HG03159 (cell line): ENCODE results near the gene SULF2.

Experiments used
- ATAC-seq: cut with Tn5 transposase; IDR thresholded peaks from one replicate; pipeline ENCODE4 v1.9.1; 2021; ENCODE audit warnings: mild to moderate bottlenecking, moderate library complexity; ENCODE audit not compliant: unreplicated experiment

SULF2 gene

DNA sequence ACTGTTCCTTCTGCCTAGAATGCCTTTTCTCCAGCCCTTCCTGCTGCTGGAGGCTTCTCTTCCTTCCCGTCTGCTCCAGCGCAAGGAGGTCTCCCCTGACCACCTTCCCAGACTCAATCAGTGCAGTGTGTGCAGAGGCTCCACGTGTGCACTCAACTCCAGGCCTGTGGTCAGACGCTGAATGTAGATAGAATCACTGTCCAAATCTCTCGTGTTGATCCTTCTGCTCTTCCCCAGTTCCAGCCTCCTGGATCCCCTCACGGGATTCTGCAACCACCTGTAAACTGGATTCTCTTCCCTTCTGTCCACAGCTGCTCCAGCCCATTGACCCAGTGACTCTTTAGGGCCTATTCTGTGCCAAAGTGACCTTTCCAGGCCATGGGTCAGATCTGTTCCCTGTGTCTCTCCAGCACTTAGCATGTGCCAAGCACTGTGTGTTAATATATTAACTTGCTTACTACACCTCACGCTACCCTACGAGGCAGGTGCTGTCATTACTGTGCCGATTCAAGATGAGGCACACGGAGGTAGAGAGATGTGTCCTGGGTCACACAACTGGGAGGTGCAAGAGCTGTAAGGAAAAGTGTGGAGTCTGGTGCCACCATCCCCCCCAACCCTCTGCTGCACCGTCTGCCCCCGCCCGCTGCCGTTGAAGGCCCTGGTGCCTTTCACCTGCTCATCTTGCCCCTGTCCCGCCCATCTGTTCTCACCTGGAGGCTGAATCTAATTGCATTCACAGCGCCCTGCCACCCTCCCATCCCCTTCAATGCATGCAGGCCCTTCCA is 112.2 kb downstream of the SULF2 start:
- no peak for ATAC-seq

DNA sequence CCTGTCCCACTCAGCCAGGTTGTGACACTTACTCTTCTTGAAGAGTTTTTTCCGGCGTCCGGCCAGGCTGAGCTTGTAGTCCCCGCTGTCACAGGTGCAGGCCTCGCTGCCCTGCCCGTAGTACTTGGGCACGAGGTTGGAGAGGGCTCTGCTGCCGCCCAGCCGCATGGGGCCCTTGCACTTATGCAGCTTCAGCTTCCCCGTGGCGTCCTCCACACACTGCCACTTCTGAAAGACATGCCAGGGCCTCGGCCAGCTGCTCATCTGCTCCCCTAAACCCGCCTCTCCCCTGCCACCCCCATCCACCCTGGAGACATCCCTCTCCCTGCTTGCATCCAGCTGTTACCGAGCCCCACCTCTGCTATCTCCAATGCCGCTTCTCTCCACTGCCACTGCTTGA is 113.1 kb downstream of the SULF2 start:
- ATAC-seq: no peak

- ATAC-seq: no peak
Observed at GRCh38 chr20:47670913-47671312, 114.4 kb downstream of the SULF2 start.

GRCh38 chr20:47669927-47670890 is 115.1 kb downstream of the SULF2 start:
- ATAC-seq: no peak

- ATAC-seq: no peak
Observed at GRCh38 chr20:47669489-47669888, 115.8 kb downstream of the SULF2 start.

- no peak for ATAC-seq
Observed at GRCh38 chr20:47669152-47669425, 116.2 kb downstream of the SULF2 start.

DNA sequence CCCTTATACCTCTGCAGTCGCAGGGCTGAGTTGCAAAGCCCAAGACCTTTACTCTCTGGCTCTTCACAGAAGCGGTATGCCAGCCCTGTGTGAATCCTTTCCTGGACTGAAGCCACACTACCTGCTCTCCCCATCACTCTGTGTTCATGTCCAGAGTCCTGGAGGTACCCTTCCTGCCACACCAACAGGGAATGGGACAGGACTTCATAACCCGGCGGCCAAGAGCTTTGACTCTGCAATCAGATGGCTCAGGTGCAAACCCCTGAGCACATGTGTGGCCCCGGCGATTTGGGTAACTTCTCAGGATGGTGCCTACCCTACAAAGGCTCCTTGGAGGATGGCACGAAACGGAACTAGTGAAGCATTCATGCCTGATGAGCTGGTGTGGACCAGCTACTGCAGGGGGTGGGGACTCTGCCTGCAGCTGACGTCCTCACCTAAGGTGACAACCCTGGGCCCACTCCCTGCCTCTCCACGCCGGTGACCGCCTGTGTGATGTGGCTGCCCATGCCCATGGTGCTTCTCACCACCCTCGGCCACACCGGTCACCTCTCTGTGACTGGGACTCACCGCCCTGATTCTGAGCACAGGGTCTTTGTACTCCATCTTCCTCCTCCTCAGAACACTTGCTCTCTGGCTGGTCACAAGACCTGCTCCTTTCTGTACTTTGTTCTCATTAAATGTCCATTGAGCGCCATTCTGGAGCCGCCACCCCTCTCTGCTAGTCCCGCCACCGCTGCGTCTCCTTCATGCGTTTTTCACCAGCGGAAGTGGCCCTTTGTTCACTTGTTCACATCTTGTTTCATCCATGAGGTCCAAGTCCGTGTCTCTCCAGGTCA is 116.7 kb downstream of the SULF2 start:
- no peak for ATAC-seq

DNA sequence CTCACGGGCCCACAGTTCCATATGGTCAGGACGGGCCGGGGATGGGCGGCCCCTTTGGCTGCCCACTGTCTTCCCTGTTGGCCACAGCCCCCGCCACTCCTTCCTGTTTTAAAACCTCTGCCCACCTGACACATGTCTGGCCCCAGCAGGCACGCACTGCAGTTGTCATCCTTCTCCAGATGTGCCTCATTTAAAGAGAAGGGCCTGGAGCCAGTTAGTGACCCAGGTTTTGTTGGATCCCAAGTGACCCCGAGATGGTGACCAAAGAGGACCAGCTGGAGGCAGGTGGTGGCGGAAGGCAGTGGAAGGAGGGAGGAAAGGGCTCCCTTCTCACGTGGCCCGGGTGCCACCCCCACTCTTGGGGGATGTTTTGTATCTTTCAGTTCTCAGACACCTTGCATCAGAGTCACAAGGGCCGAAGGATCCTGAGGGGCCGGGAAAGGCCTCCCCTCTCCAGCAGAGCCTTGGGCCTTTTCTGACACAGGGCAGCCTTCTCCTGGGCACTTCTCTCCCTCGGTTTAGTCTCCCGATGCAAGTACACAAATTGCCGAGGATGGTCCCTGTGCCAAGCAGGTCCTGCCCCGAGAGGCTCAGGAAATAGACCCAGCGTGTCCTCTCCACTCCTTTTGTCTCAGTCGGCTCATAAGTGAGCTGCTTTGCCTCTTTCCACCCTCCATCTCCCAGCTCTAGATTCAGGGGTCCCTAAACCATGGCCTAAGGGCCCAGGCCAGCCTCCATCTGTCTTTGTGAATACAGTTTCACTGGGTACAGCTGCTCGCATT is 117.6 kb downstream of the SULF2 start:
- no peak for ATAC-seq

DNA sequence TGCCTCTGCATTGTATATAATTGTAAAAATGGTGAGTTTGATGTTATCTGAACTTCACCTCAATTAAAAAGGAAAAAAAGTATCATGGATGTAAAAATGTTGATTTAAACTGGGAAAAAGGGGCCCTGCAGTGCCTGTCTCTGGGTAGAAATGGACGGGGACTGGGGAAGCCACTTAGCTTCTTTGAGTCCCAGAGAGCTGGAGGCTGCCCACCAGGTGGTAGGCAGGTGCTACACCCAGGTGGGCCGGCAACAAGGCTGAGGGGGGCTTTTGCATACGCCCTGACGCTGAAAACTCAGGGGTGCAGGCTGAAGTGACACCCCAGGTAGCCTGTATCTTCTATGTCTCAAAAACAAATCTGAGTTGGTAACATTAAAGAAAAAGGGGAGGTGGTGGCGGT is 118.2 kb downstream of the SULF2 start:
- ATAC-seq: no peak

- no peak for ATAC-seq
Observed at GRCh38 chr20:47666304-47666703, 119.0 kb downstream of the SULF2 start.

- ATAC-seq: no peak
Observed at GRCh38 chr20:47665221-47665991, 119.9 kb downstream of the SULF2 start.

GRCh38 chr20:47664744-47665143 is 120.5 kb downstream of the SULF2 start:
- ATAC-seq: no peak

DNA sequence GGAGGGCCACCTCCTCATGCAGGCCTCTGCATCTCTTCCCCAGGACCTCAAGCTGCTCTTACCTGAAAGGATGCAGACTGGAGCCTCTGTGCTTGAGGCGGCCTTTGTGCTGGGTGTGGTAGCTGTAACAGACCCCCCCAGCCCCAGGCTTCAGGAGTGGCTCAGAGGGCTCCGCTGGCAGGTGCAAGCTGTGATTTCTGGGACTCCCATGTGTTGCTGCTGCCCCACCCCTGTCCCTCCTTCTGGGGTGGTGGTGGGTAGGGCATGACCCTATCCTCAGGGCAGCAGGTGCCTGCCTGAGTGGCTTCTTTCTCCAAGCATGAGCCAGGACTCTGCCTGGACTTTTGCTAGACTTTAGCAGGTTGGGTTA is 121.2 kb downstream of the SULF2 start:
- no peak for ATAC-seq

- ATAC-seq: no peak
Observed at GRCh38 chr20:47663354-47664067, 121.8 kb downstream of the SULF2 start.

DNA sequence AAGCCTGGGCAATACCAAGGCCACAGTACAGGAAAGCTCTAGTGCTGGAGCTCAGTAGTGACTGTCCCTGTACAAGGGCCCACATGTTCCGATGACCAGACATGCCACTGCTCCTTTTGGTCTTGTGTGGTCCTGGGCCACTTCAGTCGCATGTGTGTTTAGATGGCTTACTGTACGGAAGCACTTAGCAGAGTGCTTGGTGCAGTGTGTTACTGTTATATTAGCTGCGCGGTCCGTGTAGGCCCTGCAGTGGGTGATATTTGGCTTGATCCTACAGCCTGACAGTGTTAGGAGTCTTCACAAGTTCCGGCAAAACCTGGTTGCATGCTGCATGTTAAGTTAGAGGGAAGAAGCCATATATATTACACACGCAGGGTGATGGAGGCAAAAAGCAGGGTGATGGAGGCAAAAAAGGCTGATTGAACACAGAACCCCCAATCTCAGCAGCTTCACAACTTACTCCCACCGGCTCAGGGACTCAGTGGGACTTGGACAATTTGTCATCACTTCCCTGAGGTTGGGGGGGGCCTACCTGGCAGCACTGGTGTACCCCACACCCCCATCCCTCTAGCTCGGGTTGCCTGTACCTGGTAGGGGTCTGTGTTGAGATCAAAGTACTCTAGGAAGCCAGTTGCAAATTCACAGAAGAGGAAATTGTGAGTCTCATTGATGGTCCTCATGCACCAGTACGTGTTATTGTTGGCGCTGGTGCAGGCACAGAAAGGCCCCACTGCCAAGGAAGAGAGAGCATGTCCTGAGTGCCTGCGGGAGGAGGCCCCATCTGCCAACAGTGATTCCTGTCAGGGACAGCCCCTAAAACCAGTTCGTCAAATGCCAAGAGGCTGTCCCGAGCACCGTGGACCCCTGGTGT is 122.6 kb downstream of the SULF2 start:
- ATAC-seq: no peak

DNA sequence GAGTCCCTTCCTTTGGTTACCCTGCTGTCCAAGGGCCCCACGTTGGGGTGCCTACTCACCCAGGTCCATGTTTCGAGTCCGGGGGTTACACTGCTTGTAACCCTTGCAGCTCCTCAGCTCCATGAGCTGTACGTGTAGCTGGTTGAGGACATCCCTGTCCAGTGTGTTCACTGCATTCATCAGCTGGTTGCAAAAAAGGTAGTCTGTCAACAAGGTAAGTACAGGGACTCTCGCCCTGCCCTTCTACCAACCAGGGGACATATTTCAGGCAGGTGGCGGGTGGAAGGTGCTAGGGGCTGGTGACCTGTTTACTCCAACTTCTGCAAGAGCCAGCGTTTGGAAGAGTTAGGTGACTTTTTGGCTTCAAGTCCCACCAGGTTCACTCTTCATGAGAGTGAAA is 123.6 kb downstream of the SULF2 start:
- ATAC-seq: no peak

DNA sequence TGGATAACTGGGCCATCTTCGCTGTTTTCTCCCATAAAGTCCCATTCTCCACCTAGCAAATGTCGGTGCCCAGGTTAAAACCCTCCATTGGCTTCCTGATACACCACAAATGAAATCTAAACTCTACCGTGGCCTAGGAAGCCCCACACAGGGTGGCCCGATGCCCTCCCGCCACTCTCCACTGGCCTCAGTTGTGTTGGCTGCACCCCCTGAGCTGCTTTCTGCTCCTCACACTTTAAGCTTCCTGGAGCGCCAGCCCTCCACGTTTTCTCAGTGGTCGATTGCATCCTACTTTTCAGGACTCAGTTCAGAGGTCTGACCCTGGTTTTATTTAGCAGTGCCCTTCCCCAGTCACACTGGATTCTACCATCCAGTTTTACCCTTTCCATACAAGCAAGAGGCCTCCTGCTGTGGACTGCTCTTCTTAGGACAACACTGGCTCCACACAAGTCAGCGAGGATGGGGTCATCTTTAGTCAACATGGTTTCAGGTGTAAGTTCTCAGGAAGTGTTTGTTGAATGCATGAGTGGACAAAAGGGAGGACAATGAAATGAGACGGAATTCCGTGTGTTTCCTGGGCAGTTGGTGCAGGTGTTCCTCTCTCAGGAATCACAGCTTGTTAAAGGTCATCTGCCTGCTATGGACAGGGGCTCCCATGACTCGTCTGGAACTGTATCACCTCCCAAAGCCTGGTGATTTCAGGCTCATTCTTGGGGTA is 124.1 kb downstream of the SULF2 start:
- ATAC-seq: no peak

DNA sequence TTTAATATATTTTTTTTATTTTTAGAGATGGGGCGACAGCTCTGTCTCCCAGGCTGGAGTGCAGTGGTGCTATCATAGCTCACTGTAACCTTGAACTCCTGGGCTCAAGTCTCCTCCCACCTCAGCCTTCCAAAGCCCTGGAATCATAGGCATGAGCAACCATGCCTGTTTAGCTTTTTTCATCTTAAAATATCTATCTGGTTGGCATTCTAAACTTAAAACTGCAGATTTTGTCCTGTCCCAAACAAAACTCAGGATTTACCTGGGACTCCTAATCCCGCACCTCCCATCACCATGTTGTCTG is 124.7 kb downstream of the SULF2 start:
- no peak for ATAC-seq
